Fibroblast of the aortic adventitia (primary cell): ENCODE results near the gene TSPAN32. TPM values are rescaled to one million over a fixed set of nuclear protein-coding genes. Genes with fewer than 3 reads are reported as not detected.

ENCODE experiments used
- DNase-seq: peaks from one replicate; pipeline ENCODE4 v3.0.0-alpha.2; 2010; ENCODE audit warnings: low read depth
- H3K4me3 ChIP-seq: 2 replicates; pipeline ENCODE4 v1.5.1; 2011; ENCODE audit warnings: low read depth, mild to moderate bottlenecking, control low read depth, low read length, moderate library complexity
- CTCF ChIP-seq: IDR thresholded peaks from 2 replicates; pipeline ENCODE4 v1.5.1; 2011; ENCODE audit warnings: mild to moderate bottlenecking, low read length, control low read depth, inconsistent platforms; ENCODE audit not compliant: insufficient read depth
- total RNA-seq: library from RNA; depleted of rRNA; stranded (reverse); fragments of >200 nt; gene quantifications from 2 replicates; pipeline ENCODE4 v1.2.3, GENCODE V29; 2012; ENCODE audit warnings: low replicate concordance

TSPAN32 gene
- total RNA-seq, 1 donor: under 0.01 TPM

- DNase-seq: no peak
- no peak for TF ChIP-seq CTCF
- no peak overlapping the region for H3K4me3 ChIP-seq
These were observed 38.0 kb upstream of the TSPAN32 start for GRCh38 chr11:2263724-2264360.

- no peak overlapping the region for H3K4me3 ChIP-seq
- no peak for DNase-seq
- TF ChIP-seq CTCF: no peak
These were observed 37.3 kb upstream of the TSPAN32 start for GRCh38 chr11:2264366-2265053.

GRCh38 chr11:2265396-2265795 lies 36.4 kb upstream of the TSPAN32 start:
- H3K4me3 ChIP-seq: no peak overlapping the region
- no peak for TF ChIP-seq CTCF
- no peak for DNase-seq

GRCh38 chr11:2265854-2266585 lies 35.8 kb upstream of the TSPAN32 start:
- no peak overlapping the region for H3K4me3 ChIP-seq
- DNase-seq: no peak
- TF ChIP-seq CTCF: no peak

GRCh38 chr11:2266586-2267305 lies 35.1 kb upstream of the TSPAN32 start:
- DNase-seq: no peak
- TF ChIP-seq CTCF: no peak
- no peak overlapping the region for H3K4me3 ChIP-seq

- H3K4me3 ChIP-seq: no peak overlapping the region
- TF ChIP-seq CTCF: no peak
- no peak for DNase-seq
These were observed 34.4 kb upstream of the TSPAN32 start for GRCh38 chr11:2267306-2267850.
